HEK293T (cell line): ENCODE results near the gene SH2B2.

Experiments
- CTCF ChIA-PET: fragments of 350-600 bp; formaldehyde crosslinking; extraction: SDS; loops from one replicate; lab custom pipeline; 2021; ENCODE audit warnings: antibody characterized with exemption, inconsistent platforms; lab: Yijun Ruan, JAX
- POLR2A ChIA-PET: fragments of 350-600 bp; formaldehyde crosslinking; extraction: SDS; loops from one replicate; lab custom pipeline; 2020; ENCODE audit warnings: antibody characterized with exemption, inconsistent platforms; lab: Yijun Ruan, JAX
- DNase-seq: peaks from one replicate; pipeline ENCODE4 v3.0.0; 2012; ENCODE audit warnings: mixed read lengths; ENCODE audit errors: extremely low spot score
- ARNT ChIP-seq: fragments of 450-650 bp; IDR thresholded peaks from 2 replicates; pipeline ENCODE4 v1.6.1; 2017; ENCODE audit warnings: mild to moderate bottlenecking
- BHLHE40 ChIP-seq: fragments of 450-650 bp; IDR thresholded peaks from 2 replicates; pipeline ENCODE4 v1.6.1; 2016; ENCODE audit warnings: mild to moderate bottlenecking, moderate library complexity, borderline replicate concordance
- CTBP1 ChIP-seq: fragments of 450-650 bp; IDR thresholded peaks from 2 replicates; pipeline ENCODE4 v1.6.1; 2016; ENCODE audit warnings: borderline replicate concordance
- ELF4 ChIP-seq: fragments of 450-650 bp; IDR thresholded peaks from 2 replicates; pipeline ENCODE4 v1.6.1; 2017; ENCODE audit warnings: antibody characterized with exemption
- FOXA1 ChIP-seq: fragments of 450-650 bp; IDR thresholded peaks from 2 replicates; pipeline ENCODE4 v1.6.1; 2016; ENCODE audit warnings: mild to moderate bottlenecking
- FOXK2 ChIP-seq: fragments of 450-650 bp; IDR thresholded peaks from 2 replicates; pipeline ENCODE4 v1.6.1; 2016; ENCODE audit warnings: mild to moderate bottlenecking
- FOXM1 ChIP-seq: fragments of 450-650 bp; IDR thresholded peaks from 2 replicates; pipeline ENCODE4 v1.6.1; 2017; ENCODE audit warnings: mild to moderate bottlenecking, borderline replicate concordance
- HDGF ChIP-seq: fragments of 450-650 bp; IDR thresholded peaks from 2 replicates; pipeline ENCODE4 v1.6.1; 2017; ENCODE audit warnings: antibody characterized with exemption, borderline replicate concordance
- L3MBTL2 ChIP-seq: fragments of 450-650 bp; conservative IDR thresholded peaks from 2 replicates; pipeline ENCODE4 v1.6.1; 2016; ENCODE audit warnings: mild to moderate bottlenecking
- LEF1 ChIP-seq: fragments of 450-650 bp; IDR thresholded peaks from 2 replicates; pipeline ENCODE4 v1.6.1; 2017; ENCODE audit warnings: mild to moderate bottlenecking, borderline replicate concordance
- NFRKB ChIP-seq: fragments of 450-650 bp; IDR thresholded peaks from 2 replicates; pipeline ENCODE4 v1.6.1; 2016; ENCODE audit warnings: mild to moderate bottlenecking, moderate library complexity
- SP1 ChIP-seq: fragments of 450-650 bp; IDR thresholded peaks from 2 replicates; pipeline ENCODE4 v1.6.1; 2017
- SUZ12 ChIP-seq: fragments of 450-650 bp; IDR thresholded peaks from 2 replicates; pipeline ENCODE4 v1.6.1; 2016; ENCODE audit warnings: mild to moderate bottlenecking
- TARDBP ChIP-seq: fragments of 450-650 bp; IDR thresholded peaks from 2 replicates; pipeline ENCODE4 v1.6.1; 2016
- ZNF384 ChIP-seq: fragments of 450-650 bp; IDR thresholded peaks from 2 replicates; pipeline ENCODE4 v1.6.1; 2016
- TF ChIP-seq, protein P1 (sequence below): fragments of 450-650 bp; IDR thresholded peaks from 2 replicates; pipeline ENCODE4 v1.6.1; 2016

The SH2B2 gene

DNA sequence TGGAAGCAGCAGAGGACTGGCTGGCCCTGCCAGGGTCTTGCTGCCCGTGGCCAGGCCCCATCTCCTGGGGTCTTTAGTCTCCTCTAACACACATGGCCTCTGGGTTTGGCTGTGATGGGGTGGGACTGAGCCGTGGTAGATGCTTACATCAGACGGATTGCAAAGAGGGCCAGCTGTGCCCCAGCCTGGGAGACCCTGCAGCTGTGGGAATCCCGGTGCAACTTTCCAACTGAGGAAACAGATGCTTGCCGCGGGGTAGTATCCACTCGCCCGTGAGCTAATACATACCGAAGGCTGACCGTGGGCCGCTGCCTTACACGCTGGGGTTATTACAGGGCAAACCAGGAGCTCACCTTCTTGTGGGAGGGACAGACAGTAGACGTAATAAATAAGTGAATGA is 24.1 kb upstream of the SH2B2 start:
- no peak for TF ChIP-seq LEF1
- TF ChIP-seq ZNF384: no peak
- TF ChIP-seq CTBP1: no peak
- TF ChIP-seq HDGF: no peak
- TF ChIP-seq L3MBTL2: no peak
- POLR2A ChIA-PET: no interaction called here
- DNase-seq: no peak
- CTCF ChIA-PET: no interaction called here

DNA sequence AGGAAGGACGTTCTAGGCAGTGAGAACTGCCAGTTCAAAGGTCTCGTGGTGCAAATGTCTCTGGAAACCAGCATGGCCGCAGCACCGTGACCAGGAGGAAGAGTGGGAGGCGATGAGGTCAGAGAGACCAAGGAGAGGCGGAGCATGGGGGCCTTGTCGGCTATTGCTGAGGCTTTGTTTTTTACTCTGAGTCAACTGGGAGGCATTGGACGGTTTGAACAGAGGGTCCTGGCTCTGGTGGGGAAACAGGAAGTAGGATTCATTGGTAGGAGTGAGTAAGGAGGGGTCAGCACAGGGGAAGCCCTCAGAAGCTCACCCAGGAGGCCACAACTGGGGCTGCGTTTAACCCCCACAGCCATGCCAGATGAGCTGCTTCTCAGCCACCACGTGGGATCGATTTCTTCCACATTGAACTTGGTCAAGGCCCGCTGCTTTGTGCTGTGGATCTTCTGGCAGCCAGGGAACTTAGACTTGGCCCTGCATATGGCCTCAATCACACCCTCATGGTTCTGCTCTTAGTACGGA is 22.2 kb upstream of the SH2B2 start:
- ChIA-PET POLR2A (no interaction called here), CTCF (no interaction called here)
- no peak for DNase-seq
- no peak for TF ChIP-seq SP1
- no peak for TF ChIP-seq NFRKB
- TF ChIP-seq LEF1: no peak
- TF ChIP-seq, protein P1, sequence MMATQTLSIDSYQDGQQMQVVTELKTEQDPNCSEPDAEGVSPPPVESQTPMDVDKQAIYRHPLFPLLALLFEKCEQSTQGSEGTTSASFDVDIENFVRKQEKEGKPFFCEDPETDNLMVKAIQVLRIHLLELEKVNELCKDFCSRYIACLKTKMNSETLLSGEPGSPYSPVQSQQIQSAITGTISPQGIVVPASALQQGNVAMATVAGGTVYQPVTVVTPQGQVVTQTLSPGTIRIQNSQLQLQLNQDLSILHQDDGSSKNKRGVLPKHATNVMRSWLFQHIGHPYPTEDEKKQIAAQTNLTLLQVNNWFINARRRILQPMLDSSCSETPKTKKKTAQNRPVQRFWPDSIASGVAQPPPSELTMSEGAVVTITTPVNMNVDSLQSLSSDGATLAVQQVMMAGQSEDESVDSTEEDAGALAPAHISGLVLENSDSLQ: no peak
- TF ChIP-seq FOXA1: no peak
- TF ChIP-seq FOXK2: no peak
- no peak for TF ChIP-seq SUZ12
- no peak for TF ChIP-seq L3MBTL2
- no peak for TF ChIP-seq HDGF
- TF ChIP-seq CTBP1: no peak
- TF ChIP-seq ZNF384: no peak
- TF ChIP-seq ARNT: no peak
- no peak for TF ChIP-seq TARDBP
- TF ChIP-seq BHLHE40: no peak
- no peak for TF ChIP-seq FOXM1
- no peak for TF ChIP-seq ELF4

DNA sequence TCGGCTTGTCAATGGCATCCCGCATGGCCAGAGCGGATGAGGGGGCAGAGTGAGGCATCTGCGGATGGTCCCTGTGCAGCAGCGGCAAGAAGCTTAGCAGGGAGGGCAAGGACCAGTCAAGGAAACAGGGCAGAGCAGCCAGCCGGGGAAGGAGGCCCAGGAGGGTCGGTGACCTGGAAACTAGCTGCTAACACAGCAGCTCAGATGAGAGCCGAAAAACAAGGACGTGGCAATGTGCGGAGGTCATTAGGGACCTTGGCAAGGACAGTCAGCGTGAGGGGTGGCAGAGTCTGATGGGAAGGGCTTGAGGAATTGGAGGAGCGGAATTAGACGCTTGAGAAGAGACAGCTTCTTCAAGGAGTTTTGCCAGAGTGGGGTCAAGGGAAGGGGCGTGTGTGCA is 20.1 kb upstream of the SH2B2 start:
- DNase-seq: no peak
- ChIA-PET POLR2A (no interaction called here), CTCF (no interaction called here)
- TF ChIP-seq ZNF384 (no peak), TARDBP (no peak), SUZ12 (no peak)

DNA sequence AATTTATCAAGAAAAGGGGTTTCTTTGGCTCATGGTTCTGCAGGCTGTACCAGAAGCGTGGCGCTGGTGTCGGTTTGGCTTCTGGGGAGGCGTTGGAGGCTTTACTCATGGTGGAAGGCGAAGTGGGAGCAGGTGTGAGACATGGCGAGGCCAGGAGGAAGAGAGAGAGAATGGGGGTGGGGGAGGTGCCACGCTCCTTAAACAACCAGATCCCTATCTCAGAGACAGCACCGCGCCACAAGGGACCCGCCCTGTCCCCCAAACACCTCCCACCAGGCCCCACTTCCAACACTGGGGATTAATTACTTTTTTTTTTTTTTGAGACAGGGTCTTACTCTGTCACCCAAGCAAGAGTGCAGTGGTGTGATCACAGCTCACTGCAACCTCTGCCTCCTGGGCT is 18.0 kb upstream of the SH2B2 start:
- TF ChIP-seq ZNF384 (no peak), HDGF (no peak), LEF1 (no peak), FOXA1 (no peak), L3MBTL2 (no peak), FOXK2 (no peak), FOXM1 (no peak), SP1 (no peak), NFRKB (no peak), TARDBP (no peak), BHLHE40 (no peak), ARNT (no peak)
- POLR2A ChIA-PET: no interaction called here

DNA sequence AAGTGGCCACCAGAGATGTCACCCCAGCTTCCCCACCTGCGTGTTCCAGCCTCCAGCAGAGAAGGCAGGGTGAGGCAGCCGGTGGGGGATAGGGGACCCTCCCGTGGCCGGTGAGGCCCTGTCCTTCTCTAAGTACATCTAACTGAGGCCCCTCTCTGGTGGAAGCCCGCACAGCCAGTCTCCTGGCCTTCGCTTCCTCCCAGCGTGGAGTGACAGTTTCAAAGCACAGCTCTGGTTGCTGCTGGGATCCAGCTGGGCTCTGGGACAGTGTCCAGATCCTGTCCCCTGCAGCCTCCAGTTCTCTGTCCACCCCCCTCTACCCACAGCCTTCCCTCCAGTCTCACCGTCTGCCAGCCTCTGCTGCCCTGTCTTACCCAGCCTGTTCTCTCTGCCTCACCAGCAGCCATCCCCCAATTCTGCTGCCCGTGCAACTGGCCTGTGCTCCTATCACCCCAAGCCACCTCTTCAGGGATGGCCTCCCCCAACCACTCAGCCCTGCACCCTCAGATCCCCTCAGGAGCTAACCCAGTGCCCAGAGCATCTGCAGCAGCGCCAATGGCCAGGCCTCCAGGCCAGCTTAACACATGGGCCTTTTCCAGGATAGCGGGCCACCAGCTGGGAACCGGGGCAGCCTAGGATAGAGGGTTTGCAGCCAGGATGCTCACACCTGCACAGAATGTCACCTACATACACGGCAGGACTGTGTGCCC is 16.3 kb upstream of the SH2B2 start:
- ChIA-PET CTCF (interaction anchor here (0.6 kb wide), 2 partner anchors 728 to 764 kb away, joined by 4 read pairs; no protein-coding TSS in a partner anchor), POLR2A (no interaction called here)
- TF ChIP-seq LEF1: no peak
- no peak for TF ChIP-seq FOXK2
- TF ChIP-seq NFRKB: no peak
- TF ChIP-seq ARNT: no peak
- TF ChIP-seq ZNF384: no peak
- no peak for TF ChIP-seq TARDBP
- TF ChIP-seq FOXA1: no peak
- no peak for TF ChIP-seq SUZ12
- no peak for TF ChIP-seq HDGF
- no peak for TF ChIP-seq BHLHE40
- TF ChIP-seq ELF4: no peak
- TF ChIP-seq FOXM1: no peak
- TF ChIP-seq, protein P1: no peak
- no peak for TF ChIP-seq CTBP1
- TF ChIP-seq SP1: no peak
- TF ChIP-seq L3MBTL2: no peak
- DNase-seq: no peak

More for the DNA sequence above, 18.0 kb upstream of the SH2B2 start:
- CTCF ChIA-PET: no interaction called here
- DNase-seq: no peak

DNA sequence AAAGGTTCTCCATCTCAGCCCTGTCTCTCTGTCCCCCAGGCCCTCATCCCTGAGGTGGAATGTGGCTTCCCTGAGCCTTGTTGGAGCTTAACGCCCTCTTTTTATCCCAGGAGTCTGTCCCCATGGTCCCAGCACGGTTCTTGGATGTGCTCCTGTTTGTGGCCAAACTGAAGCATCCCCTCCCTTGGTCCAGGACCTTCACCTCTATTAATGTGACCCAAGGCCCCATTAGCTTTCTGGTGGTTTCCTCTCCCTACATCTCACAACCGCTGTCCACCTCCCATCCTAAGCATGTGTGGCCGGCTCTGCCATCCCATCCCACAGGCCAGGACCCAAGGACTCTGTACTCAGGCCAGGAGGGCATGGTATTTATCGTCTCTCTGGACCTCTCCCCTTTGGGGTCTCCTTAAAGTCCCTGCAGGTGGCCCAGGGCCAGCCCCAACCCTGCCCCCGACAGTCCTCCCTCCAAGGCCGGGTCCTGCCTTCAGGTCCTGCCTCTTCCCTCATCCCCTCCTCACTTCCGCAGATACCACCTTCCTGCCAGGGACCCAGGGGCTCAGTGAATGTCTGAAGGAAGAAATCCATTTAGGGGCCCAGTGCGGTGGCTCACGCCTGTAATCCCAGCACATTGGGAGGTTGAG is 15.4 kb upstream of the SH2B2 start:
- TF ChIP-seq SUZ12: no peak
- no peak for TF ChIP-seq ZNF384
- TF ChIP-seq NFRKB: no peak
- TF ChIP-seq FOXK2: no peak
- no peak for TF ChIP-seq CTBP1
- no peak for TF ChIP-seq SP1
- TF ChIP-seq HDGF: no peak
- TF ChIP-seq FOXM1: no peak
- no peak for TF ChIP-seq BHLHE40
- TF ChIP-seq LEF1: no peak
- no peak for TF ChIP-seq ELF4
- no peak for TF ChIP-seq TARDBP
- TF ChIP-seq FOXA1: no peak
- TF ChIP-seq L3MBTL2: no peak
- ChIA-PET CTCF (interaction anchor here (0.6 kb wide), 3 partner anchors 27 to 917 kb away, joined by 3 to 4 read pairs (median 4); no protein-coding TSS in a partner anchor), POLR2A (no interaction called here)
- no peak for DNase-seq
